Measurements from ENCODE around the gene PTPN7.
"Not testable (repeated sequence)": the region's sequence is repeated elsewhere in the genome, so short reads cannot be mapped to it uniquely, and the experiment has no call there.

PTPN7 gene

GRCh38 chr1:202189918-202190715, 29.7 kb upstream of the PTPN7 start:
- no peak for DNase-seq (ENCODE audit: low read depth, low spot score)

- no peak for DNase-seq (ENCODE audit: low read depth, low spot score)
These were observed 28.8 kb upstream of the PTPN7 start for GRCh38 chr1:202189001-202189790.

GRCh38 chr1:202187697-202188407, 27.4 kb upstream of the PTPN7 start:
- DNase-seq (ENCODE audit: low read depth, low spot score) = no peak

- DNase-seq (ENCODE audit: low read depth, low spot score) = no peak
These were observed 26.8 kb upstream of the PTPN7 start for GRCh38 chr1:202187041-202187671.

- no peak for DNase-seq (ENCODE audit: low read depth, low spot score)
These were observed 25.9 kb upstream of the PTPN7 start for GRCh38 chr1:202186327-202186726.

- DNase-seq (ENCODE audit: low read depth, low spot score) = peak; percentile 39
These were observed 24.5 kb upstream of the PTPN7 start for GRCh38 chr1:202184750-202185460.

- no peak for DNase-seq (ENCODE audit: low read depth, low spot score)
These were observed 21.9 kb upstream of the PTPN7 start for GRCh38 chr1:202182040-202182877.

- DNase-seq (ENCODE audit: low read depth, low spot score) = no peak
These were observed 21.2 kb upstream of the PTPN7 start for GRCh38 chr1:202181586-202181985.

GRCh38 chr1:202180751-202181139, 20.3 kb upstream of the PTPN7 start:
- not testable (repeated sequence) for DNase-seq (ENCODE audit: low read depth, low spot score)

- no peak for DNase-seq (ENCODE audit: low read depth, low spot score)
These were observed 19.7 kb upstream of the PTPN7 start for GRCh38 chr1:202179828-202180750.

GRCh38 chr1:202176949-202177927, 16.8 kb upstream of the PTPN7 start:
- no peak for DNase-seq (ENCODE audit: low read depth, low spot score)

GRCh38 chr1:202173993-202174392, 13.6 kb upstream of the PTPN7 start:
- DNase-seq (ENCODE audit: low read depth, low spot score) = no peak

- DNase-seq (ENCODE audit: low read depth, low spot score) = no peak
These were observed 11.6 kb upstream of the PTPN7 start for GRCh38 chr1:202172015-202172355.

GRCh38 chr1:202171292-202172014, 11.1 kb upstream of the PTPN7 start:
- no peak for DNase-seq (ENCODE audit: low read depth, low spot score)

- DNase-seq (ENCODE audit: low read depth, low spot score) = no peak
These were observed 10.3 kb upstream of the PTPN7 start for GRCh38 chr1:202170726-202171125.

GRCh38 chr1:202168861-202169260, 8.5 kb upstream of the PTPN7 start:
- DNase-seq (ENCODE audit: low read depth, low spot score) = no peak

GRCh38 chr1:202167708-202168415, 7.5 kb upstream of the PTPN7 start:
- no peak for DNase-seq (ENCODE audit: low read depth, low spot score)

Measured in brain pericyte (primary cell).